Measurements from ENCODE around the gene ECSCR. TPM values are rescaled to one million over a fixed set of nuclear protein-coding genes. Genes with fewer than 3 reads are reported as not detected.
"Not testable (repeated sequence)": the region's sequence is repeated elsewhere in the genome, so short reads cannot be mapped to it uniquely, and the experiment has no call there.

The ECSCR gene
- total RNA-seq, 1 donor from 2014 or later, result 406 TPM

DNA sequence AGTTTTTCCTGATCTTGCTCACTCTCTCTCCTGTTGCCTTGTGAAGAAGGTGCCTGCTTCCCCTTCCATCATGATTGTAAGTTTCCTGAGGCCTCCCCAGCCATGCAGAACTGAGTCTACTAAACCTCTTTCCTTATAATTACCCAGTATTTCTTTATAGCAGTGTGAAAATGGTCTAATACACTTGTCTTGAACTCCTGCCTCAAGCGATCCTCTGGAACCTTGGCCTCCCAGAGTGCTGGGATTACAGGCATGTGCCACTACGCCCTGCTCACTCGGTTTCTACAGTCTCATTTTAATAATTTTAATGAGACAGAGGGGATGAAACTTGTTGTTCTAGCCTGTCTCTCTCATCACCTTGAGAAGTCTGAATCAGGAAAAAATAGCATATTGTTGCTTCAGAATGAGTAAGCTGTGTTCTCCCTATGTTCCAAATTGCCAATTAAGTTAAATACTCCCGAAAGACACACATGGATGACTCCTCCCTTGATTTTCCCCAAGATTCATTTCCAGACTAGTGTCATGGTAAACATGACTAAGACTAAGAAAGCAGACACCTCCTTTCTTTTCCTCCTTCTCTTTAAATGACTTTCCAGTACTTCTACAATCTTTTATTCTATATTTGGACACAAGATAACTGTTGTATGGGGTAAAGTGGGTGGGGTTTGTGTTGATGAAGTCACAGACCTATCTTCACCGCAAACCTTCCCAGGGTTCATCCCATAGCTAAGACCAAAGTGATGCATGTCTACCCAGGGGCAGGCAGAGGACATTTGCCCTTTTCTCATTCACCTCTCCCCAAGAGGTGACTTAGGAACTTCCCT lies 15.4 kb downstream of the ECSCR start:
- no peak for DNase-seq (ENCODE audit: low read depth in 2 of 2)

DNA sequence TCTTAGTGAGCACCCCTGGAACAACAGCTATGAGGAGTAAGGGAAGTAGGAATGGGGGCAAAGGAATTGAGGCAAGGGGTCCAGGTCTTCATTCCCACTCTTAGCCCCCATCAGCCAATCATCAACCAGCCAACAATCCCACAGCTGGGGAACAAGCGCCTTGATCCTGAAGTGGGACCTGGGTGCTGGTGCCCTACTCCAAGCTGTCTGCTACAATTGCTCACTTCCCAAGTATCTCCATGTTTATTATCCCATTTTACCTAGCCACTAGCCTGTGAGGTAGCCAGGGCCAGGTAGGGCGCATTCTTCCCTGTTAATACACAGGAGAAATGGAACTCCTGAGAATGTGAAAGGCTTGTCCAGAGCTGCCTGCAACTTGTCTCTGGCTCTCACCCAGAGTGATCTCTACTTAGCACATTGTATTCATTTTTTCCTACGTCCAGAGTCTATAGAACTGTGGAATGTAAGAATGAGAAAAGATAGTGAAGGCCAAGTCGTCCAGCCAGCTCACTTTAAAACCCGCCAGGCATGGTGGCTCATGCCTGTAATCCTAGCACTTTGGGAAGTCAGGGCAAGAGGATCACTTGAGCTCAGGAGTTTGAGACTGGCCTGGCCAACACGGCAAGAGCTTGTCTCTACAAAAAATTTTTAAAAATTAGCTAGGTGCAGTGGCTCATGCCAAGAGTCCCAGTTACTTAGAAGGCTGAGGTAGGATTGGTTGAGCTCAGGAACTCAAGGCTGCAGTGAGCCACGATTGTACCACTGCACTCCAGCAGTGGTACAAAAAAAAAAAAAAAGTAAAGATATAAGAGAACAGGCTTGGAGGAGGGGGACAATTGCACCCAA lies 17.0 kb downstream of the ECSCR start:
- DNase-seq (ENCODE audit: low read depth in 2 of 2), result peak in 1 of 2 donors; percentile 48

DNA sequence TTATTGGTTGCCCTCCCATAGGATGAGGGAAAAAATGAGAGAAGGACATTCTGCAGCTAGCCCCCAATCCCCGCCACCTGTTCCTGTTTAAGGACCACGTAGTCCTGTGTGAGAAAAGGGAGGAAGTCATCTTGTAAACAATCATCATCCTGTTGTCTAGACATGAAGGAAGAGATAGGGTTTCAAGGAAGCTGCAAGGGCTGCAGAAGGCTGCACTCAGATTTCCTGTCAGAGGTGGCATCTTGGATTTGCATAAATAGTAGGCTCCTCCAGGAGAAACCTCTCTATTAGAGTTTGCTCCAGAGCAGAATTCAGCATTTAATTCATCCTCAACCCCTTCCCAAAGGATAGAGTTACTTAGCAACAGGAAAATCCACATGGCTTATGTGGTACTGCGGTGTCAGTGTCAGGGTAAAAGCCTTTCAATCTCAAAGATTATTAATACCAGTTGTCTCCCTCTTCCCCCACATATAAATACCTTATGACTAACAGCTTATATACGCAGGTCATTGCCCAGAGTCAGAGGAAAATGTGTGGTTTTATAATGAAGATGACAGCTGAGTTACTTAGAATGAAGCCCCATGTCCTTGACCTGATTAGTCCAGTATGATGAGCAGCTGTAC lies 18.6 kb downstream of the ECSCR start:
- DNase-seq (ENCODE audit: low read depth in 2 of 2), result peak in 1 of 2 donors; percentile 77

DNA sequence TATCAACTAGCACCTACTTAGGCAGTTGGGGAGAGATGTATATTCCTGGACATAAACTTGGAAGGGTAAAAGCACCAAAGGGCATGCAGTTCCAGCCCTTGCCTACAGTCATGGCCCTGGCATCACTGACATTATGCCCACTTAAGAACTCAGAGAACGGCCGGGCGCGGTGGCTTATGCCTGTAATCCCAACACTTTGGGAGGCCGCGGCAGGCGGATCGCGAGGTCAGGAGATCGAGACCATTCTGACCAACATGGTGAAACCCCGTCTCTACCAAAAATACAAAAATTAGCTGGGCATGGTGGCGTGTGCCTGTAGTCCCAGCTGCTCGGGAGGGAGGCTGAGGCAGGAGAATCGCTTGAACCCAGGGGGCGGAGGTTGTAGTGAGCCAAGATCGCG lies 22.1 kb downstream of the ECSCR start:
- not testable (repeated sequence) for DNase-seq (ENCODE audit: low read depth in 2 of 2)

DNA sequence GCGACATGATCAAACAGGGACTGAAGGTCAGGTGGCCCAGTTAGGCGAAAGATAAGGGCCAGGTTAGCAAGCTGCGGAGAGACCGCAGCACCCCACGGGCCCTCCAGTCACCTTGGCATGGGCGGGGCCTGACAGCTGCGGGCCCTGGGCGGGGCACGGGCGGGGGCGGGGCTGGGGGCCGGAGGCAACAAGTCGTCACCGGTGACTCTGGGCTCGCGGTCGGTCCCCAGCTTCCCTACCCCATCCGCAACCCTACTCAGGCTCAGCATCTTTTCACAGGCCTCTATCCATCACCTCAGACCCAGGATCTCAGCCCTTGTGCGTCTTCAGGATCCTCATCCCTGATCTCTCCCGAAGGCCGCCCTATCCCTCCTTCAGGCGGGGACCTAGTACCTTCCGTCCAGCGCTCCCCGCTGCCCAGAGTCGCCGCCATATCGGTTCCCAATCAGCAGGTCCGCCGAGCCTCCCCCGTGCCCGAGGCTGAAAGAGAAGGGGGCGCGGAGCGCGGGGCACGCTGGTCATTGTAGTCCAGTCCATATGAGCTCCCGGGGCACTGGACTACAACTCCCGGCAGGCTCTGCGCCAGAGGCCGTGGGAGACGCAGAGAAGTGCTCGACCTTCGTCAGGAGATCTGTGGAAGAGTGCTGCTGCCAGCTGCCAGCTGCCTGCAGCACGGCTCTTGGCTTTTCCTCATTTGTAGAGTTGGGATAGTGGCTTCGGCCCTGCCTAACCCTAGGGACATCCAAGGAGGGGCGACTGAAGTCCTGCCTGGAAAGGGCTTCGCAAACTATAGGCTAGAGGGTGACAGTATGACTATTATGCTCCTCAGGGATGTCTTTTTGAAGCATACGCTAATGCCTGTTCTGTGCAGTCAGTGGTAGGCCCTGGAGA lies 23.3 kb downstream of the ECSCR start, which contains the start of gene DNAJC18:
TSS of gene DNAJC18 (minus strand) at position 513 of the 891 bp plus-strand sequence. CDS start at position 433, 80 bp downstream.
- DNase-seq (ENCODE audit: low read depth in 2 of 2), result peak; percentile 78 to 88

DNA sequence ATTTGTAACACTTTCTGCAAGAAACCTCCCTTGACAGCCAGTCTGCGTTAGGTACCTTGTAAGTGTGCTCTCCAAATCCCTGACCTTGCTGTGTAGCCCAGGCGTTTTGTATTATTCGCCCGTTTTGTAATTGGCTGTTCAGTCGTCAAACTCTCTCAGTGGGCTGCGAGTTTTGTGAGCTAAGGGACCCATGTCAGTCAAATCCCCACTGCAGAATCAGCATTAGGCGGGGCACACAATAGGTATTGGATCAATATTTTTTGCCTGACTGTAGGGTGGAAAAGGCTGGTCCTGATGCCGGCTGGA lies 23.9 kb downstream of the ECSCR start:
- DNase-seq (ENCODE audit: low read depth in 2 of 2), result no peak

DNA sequence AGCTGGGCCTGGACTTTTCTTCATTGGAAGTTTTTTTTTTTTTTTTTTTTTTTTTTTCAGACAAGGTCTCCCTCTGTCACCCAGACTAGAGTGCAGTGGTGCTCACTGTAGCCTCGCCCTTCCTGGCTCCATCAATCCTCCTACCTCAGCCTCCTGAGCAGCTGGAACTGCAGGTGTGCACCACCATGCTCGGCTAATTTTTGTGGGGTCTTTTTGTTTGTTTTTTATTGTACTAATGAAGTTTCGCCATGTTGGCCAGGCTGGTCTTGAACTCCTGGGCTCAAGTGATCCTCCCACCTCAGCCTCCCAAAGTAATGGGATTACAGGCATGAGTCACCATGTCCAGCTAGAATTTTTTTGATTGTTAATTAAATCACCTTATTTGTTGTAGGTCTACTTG lies 26.9 kb downstream of the ECSCR start:
- no peak for DNase-seq (ENCODE audit: low read depth in 2 of 2)

DNA sequence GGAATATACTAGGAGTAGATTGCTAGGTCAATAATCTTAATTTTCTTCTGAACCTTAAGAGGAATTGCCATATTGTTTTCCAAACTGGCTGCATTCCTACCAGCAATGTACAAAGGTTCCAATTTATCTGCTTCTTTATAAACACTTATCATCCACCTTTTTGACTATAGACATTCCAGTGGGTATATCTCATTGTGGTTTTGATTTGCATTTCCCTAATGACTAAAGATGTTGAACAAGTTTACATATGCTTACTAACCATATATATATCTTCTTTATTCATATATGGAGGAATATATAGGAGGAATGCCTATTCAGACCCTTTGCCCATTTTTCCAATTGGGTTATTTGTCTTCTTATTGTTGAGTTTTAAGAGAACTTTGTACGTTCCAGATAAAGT lies 30.8 kb downstream of the ECSCR start:
- DNase-seq (ENCODE audit: low read depth in 2 of 2), result no peak

DNA sequence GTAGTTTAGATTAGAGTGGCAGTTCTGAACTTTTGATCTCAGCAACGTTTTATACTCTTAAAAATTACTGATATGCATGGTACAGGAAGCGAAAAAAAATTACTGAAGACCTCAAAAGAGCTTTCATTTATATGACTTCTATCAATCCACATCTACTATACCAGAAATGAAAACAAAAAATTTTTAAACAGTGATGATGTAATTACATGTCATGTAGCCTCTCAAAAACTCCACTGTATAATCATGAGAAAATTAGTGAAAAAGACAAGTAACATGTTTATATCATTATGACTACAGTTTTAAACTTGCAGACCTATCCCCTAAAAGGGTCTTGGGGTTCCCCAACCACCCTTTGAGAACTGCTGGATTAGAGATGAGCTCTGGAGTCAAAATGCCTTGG lies 32.5 kb downstream of the ECSCR start:
- no peak for DNase-seq (ENCODE audit: low read depth in 2 of 2)

DNA sequence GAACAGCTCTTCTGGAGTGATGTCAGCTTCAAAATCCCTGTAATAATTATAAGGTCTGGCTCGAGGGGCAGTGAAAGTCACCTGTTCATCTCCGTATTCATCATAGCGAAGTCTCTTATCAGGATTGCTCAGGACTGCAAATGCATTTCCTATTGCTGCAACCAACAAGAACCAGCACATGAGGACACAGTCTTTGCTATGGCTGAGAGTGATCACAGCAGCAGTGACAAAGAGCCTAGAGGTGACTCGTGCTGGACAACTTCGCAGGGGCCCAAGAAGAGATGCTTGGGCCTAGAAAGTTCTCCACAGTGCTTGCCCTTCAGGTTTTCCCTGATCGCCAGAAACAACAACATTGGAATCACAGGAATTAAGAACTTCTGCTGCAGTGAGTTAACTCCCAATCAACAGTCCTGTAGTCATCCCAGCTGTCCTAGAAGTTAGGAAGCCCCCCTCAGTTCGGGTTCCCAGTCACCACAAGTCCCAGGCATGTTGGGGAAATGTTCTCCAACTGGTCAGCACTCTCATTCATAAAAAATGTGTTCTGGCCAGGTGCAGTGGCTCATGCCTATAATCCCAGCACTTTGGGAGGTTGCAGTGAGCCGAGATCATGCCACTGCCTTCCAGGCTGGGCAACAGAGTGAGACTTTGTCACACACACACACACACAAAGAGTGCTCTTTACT lies 36.2 kb downstream of the ECSCR start:
- DNase-seq (ENCODE audit: low read depth in 2 of 2), result no peak

DNA sequence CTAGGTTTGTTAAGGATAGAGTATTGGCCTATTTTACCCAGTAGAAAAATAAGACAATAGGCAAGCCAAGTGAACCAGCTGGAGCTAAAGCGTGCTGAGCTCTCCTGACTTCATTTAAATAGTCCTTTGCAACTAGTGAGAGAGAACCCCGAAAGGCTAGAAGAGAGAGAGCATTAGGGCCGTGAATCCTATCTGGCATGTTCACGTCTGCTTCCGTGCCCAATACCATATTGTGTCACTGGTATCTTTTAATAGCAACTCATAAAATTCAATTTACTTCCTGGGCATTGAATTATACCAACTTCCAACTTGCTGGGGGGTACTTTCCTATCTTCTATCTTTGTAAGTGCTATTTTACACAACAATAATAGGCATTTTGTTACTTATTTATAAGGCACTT lies 37.0 kb downstream of the ECSCR start:
- DNase-seq (ENCODE audit: low read depth in 2 of 2), result no peak

DNA sequence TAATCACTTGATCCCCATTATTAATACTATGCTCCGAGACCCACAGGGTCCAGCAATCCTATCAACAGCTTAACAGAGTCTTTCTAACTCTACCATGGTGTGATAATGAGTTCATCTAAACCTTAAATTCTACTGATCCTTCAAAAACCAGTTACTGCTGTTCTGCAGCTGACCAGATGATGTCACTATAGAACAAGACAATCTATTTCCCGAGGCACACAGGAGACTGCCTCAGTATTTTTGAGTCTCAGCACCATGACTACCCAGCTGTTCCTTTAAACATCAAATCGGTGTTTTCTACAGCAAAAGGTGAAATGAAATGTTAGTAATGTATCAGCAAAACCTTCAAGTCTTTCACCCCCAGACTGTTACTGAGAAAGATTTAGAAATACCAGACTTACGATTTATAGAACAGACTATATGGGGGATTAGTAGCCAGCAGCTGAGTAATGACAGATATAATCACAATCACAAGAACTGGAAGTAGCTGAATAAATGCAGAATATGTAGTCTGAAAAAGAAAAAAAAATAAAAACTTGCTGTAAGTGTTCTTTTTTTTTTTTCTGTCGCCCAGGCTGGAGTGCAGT lies 40.1 kb downstream of the ECSCR start:
- peak; percentile 62 to 77 for DNase-seq (ENCODE audit: low read depth in 2 of 2)

DNA sequence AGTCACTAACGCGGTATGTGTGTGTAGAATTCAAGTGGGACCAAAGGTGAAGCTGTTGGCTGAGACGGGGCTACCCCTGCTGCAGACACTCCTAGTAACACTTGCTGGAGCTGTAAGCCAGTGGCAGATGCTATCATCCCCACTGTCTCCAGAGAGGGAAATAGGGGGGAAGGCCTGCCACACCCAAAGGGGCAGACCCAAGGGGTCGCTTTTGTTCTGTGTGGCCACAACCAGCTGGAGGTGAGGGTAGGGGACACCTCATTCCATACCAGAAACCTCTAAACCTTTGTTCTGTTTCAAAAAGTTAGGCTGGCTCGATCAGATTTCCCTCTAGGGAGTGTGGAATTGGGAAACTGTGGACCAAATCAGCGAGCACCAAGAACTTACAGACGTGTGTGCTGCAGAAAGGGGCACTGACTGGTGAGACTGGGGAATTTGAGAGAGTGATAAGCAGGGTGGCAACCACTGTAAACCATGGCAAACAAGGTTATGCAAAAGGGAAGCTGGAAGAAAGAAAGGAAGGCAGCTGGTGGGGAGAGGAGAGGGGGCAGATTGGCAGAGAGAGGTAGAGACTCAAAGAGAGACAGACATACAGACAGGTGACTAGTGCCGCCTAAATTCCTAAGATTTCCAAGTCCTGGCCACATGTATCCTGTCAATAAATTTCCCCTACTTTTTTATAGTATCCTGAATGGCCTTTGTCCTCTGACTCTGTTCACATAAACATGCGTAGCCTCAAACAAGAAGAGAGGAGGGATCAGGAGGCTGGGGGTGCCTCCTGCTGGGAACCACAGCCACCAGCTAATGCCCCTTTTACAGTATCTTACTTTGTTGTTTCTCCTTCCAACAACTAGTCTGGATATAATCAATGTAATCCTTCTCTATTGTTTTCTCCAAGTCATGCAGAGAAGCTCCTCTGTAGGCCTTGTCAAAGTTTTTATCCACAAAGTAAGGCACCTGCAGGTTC lies 43.0 kb downstream of the ECSCR start:
- DNase-seq (ENCODE audit: low read depth in 2 of 2), result peak in 1 of 2 donors; percentile 39

DNA sequence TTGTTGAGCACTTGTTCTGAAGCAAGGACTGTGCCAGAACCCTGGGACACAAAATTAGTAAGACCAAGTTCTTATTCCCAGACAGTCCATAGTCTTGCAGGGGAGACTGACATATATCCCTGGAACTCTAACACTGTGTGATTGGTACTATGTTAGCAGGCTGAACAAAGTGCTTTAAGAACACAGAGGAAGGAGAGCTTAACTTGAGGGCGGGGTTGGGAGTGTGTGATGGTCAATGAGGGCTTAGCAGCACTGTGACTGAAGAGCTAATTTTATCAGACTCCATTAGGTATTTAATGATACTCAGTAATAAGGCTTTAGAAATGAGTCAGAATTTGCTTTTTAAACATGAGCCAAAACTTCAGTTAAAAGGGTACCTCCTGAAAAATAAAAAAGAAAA lies 43.8 kb downstream of the ECSCR start:
- DNase-seq (ENCODE audit: low read depth in 2 of 2), result peak in 1 of 2 donors; percentile 21

DNA sequence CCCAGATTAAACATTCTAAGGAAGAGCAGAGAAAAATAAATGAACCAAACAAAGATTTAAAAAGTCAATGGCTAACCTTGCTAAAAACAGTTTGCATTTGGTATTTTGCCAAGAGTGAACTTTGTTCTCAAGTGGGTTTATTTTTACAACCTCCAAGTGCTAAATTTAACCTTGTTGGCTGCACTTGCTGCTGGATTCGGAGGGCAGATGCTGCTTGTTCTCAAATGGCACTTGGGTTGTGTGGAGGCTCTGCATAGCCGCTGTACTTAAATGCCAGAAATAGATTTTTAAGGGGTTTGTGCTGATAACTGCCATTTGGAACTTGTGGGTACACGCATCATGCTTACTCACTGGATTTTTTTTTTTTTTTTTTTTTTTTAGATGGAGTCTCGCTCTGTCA lies 45.3 kb downstream of the ECSCR start:
- DNase-seq (ENCODE audit: low read depth in 2 of 2), result peak in 1 of 2 donors; percentile 26

DNA sequence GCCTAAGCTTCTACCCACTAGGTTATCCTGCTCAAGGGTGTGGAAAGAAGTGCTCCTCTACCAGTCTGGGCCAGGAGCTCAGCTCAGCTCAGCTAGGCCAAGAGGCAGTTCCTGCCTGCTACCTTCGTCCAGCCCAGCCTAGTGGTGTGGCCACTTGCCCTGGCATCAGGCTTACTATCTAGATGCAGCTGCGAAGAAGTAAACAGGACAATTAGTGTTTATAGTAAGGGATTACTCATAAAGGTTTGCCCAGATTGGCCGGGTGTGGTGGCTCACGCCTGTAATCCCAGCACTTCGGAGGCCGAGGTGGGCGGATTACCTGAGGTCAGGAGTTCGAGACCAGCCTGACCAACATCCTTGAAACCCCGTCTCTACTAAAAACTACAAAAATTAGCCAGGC lies 45.9 kb downstream of the ECSCR start:
- DNase-seq (ENCODE audit: low read depth in 2 of 2), result no peak

DNA sequence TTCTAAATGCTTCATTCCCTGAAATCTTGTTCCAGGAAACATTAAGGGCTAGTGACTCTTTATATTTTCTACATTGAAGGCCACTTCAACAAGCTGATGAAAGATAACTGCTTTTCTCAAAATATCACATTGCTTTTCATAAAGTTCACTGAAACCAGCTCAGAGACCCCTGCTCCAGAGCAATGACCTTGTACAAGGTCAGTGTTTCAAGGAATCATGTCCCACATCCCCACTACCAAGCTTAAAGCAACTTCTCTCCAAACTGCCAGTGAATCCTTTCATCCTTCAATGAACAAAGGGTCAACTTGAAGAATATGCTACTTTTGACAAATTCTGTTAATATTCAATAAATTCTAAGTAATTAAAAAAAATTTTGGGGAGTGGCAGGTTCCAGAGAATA lies 46.7 kb downstream of the ECSCR start:
- no peak for DNase-seq (ENCODE audit: low read depth in 2 of 2)

DNA sequence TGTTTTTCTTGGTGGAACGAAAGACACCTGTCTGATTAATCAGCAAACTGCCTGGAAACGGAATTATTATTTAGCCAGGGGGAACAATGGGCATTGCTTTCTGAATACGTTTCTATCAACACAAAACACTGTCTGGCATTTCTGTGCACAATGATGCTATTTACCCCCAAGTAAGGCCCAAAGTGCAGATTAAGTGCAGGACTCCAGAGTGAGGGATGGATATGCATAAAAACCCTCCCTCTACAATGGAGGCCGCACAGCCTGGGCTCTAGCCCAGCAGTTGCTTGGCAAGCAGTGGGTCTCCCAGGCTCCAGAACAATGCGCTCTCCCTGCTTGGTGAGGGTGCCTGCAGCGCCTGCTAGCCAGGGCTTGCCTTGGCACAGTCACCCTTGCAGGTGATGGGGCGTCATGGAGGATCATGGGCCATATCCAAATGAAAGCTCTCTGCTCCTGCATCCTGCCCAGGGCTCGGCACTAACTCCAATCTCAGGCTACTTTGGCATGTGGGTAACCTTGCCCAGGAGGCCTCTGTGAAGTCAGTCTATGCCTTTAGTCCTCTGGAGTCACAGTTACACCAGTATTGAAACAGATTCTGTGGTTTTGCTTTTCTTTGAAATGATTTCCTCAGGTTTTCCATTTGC lies 47.2 kb downstream of the ECSCR start:
- peak; percentile 81 to 91 for DNase-seq (ENCODE audit: low read depth in 2 of 2)
